GM18868 (cell line): ENCODE measurements around the gene ODAD3.
"Not testable (repeated sequence)": the region's sequence is repeated elsewhere in the genome, so short reads cannot be mapped to it uniquely, and the experiment has no call there.

Source experiments
- ATAC-seq: cut with Tn5 transposase; IDR thresholded peaks from one replicate; pipeline ENCODE4 v1.9.1; 2021; ENCODE audit warnings: mild to moderate bottlenecking, moderate library complexity; ENCODE audit not compliant: unreplicated experiment

Gene ODAD3

DNA sequence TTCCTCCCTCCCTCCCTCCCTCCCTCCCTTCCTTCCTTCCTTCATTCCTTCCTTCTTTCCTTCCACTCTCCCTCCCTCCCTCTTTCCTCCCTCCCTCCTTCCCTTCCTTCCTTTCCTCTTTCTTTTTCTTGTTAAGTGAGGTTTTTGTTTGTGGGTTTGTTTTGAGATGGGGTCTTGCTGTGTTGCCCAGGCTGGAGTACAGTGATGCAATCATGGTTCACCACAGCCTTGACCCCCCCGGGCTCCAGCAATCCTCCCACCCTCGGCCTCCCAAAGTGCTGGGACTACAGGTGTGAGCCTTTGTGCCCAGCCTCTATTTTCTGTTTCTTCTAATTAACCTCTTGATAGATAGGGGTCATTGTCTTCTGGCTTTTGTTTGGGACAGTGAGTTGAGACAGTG lies 26.5 kb upstream of the ODAD3 start:
- no peak for ATAC-seq

DNA sequence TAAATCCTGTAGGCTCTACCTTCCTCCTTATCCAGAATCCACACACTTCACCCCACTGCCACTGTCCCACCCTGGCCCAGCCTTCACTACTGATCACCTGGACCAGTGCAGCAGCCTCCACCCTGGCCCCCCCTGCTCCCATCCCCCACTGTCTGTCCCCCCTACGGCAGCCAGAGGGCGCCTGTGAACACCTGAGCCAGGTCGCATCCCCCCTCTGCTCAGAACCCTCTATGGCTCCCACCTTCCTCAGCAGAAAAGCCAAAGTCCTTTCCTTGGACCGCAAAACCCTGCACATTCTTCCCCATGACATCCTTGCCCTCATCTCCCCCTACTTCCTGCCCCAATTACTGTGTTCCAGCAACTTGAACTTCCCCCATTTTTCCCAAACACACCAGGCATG lies 25.3 kb upstream of the ODAD3 start:
- no peak for ATAC-seq

DNA sequence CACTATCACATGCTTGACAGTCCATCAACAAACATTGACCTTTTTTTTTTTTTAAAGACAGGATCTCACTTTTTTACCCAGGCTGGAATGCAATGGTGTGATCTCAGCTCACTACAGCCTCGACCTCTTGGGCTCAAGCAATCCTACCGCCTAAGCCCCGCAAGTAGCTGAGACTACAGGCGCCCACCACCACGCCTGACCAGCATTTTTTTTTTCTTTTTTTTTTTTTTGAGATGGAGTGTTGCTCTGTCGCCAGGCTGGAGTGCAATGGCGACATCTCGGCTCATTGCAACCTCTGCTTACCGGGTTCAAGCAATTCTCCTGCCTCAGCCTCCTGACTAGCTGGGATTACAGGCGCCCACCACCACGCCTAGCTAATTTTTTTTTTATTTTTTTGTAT lies 24.0 kb upstream of the ODAD3 start:
- not testable (repeated sequence) for ATAC-seq

DNA sequence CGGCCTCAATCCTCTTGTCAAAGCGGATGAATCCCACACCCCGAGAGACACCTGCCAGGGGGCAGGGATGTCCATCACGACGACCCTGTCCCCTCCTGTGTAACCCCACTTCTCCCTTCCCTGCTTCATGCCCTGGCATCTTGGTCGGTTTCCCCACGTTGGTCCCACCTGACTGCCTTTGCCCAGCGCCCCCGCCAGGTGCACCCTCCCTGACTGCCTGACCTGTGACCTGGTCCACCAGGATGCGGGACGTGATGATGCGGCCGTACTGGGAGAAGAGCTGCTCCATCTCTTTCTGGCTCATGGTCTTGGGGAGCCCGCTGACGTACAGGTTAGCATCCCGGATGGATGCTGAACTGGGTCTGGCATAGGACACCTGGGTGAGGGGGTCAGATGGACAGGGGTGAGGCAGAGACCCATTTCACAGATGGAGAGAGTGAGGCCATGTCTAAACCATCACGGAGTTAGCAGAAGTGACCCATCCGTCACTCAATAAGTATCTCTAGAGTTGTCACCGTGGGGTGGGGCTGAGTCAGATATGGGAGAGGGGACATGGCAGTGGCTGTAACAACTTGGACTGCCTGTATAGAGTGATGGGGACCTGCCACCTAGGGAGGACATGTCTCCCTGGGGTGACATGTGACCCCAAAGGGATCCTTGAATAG lies 23.4 kb upstream of the ODAD3 start:
- no peak for ATAC-seq

DNA sequence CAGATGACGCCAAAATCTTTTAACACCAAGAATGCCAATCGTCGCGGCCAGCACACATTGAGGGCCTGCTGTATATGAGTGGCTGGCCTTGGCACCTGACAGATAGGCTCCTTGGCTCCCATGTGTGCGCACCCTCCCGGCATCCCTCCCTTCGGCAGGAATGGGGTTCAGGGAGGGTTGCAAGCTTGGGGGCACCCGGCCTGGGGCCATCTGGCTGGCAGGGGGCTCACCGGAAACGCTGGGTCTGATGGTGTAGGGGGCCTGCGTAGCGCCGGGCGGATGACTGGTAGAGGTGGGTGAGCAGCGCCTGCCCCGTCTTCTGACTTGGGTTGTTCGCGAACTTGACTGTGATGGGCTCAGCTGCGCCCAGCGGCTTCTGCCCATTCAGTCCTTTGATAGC lies 22.9 kb upstream of the ODAD3 start:
- no peak for ATAC-seq

DNA sequence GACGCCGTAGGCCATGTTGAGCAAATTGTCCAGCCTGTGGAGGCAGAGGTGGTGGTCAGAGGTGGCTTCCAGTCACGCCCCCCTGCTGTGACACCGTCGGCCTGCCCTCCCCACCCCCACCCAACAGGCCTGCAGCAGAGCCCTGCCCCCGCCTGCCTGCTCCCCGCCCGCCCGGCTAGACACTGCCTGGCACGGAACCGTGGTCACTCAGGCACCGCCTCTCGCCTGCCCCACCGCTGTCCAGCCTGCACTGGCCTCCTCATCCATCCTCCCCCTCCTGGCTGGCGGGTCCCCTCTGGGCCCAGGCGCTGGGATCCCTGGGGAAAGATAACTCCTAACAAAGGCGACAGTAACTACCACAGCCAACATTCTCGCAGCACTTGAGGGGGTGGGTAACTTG lies 22.2 kb upstream of the ODAD3 start:
- ATAC-seq = no peak

DNA sequence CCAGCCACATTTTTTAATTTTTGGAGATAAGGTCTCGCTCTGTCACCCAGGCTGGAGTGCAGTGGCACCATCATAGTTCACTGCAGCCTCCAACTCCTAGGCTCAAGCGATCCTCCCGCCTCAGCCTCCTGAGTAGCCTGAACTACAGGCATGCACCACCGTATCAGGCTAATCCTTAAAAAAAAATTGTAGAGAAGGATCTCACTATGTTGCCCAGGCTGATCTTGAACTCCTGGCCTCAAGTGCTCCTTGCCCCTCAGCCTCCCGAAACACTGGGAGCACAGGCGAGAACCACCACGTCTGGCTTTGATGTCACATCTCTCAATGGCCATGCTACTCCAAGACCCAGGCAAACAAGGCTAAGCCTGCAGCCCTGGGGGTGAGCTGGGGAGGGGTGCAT lies 21.7 kb upstream of the ODAD3 start:
- no peak for ATAC-seq

DNA sequence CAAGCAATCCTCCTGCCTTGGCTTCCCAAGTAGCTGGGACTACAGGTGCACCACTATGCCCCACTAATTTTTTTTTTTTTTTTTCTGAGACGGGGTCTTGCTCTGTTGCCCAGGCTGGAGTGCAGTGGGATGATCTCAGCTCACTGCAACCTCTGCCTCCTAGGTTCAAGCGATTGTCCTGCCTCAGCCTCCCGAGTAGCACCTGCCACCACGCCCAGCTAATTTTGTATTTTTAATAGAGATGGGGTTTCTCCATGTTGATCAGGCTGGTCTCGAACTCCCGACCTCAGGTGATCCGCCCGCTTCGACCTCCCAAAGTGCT lies 20.3 kb upstream of the ODAD3 start:
- not testable (repeated sequence) for ATAC-seq

DNA sequence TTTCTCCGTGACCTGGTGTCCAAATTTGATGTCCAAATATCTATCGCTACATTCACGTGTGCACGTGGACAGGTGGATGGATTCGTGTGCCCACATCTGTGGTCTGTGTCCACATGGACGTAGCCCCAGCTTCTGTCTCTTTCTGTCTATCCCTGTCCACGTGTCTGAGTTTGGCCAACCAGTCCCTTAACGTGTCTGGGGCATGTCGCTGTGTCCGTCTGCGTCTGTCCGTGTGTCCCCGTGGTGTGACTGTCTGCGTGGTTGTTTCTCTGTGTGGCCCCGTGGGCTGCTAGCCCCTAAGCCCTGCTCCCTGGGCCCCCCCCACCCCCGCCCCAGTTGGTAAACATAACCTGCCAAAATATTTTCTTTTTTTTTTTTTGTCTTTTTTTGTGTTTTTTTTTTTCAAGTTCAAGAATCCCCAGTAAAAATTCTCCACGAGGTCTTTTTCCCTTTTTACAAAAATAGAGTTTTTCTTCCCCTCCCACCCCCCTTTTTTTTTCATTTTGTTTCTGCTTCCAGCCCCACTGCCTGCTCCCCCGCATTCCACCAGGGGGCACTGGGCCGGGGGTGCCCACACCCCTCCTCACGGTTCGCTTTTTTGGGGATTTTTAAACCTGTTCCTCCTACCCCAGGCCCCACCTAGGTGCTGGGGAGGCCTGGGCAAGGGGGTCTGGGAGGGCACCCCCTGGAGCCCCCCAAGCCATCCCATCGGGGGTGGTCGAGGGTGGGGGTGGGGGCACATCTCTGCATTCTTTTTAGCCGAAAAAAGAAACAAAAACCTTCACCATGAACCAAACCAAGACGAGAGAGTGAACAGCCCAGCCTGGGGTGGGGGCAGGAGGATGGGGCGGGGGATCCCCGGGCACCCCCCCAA lies 18.8 kb upstream of the ODAD3 start:
- ATAC-seq = no peak

DNA sequence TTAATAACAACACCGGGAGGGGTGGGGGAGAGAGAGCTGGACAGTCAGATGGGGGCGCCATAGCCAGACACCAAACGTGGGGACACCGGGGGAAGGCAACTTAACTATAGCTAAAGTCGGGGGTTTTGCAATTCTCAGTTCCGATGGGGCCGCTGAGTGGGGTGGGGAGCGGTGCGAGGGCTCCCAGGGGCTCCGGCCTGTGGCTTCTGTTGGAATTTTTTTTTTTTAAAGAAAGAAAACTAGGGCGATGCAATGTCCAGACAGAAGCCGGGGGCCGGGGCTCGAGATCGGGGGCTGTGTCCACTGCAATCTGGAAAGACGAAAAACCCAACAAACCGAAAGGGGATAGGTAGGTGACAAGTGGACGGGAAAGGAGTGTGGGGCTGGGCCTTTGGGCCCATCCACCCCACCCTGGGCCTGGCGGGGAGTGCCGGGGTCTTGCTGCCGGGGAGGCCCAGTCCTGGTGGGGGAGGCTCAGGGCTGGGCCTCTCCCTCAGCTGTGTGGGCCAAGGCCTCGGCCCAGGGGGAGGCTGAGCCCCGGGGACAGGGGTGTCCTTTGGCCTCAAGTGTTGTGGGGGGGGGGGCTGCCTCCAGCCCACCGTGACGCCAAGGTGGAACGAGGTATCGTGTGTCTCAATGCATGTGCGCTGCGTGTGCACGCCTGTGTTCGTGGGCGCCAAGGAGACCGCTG lies 17.8 kb upstream of the ODAD3 start:
- no peak for ATAC-seq

DNA sequence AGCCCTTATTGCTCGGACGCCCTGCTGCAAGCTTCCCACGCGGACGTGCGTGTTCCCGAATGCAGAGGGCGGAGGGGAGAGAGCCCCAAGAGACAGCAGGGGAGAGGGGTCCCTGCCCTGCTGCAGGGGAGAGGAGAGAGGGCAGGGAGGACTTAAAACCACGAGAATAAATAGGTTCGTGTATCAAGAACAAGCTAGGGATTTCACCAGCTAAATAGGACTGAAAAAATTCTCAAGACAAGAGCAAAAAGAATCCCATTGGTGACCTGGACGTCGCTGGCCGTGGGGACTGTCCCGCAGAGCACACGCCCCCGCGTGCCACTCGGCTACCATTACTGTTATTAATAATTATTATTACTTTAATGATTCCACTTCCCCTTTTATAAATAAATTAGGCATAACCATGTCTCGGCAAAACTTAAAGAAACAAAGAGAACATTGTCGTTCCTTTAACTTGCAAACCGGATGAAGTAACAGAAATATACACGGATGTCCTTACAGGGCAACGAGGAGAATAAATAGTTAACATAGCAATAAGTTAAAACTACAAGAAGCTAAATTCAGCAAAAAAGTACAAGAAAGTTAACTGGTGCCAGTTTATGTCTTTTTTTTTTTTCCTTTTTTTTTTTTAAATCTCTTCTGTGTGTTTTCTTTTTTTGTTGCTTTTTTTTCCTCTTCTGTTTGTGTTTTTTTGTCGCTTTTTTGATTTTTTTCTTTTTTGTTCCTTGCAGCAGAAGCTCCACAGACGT lies 17.1 kb upstream of the ODAD3 start:
- ATAC-seq = no peak

DNA sequence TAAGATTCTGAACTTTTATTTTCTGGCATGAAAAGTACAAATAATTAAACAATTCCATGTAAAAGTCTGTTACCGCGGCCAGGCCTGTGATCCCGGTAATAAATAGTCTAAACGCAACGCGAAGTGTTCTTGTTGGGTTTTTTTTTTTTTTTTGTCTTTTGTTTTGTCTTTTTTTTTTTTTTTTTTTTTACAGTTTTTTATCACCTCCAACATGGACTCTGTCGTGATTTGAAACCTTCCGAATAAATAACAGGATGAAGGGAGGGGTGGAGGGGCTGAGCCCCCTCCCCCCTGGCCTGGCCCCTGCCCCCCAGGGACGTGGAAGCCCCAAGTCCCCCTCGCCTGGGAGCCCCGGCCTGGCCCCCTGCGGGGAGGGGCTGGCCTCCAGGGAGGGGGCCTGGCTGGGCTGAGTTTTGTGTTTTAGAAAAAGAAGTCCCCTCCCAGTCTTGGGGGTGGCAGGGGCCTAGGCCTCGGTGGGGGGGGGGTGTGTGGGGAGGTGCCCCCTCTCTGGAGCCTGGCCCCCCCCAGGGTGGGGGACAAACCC lies 16.5 kb upstream of the ODAD3 start:
- no peak for ATAC-seq

DNA sequence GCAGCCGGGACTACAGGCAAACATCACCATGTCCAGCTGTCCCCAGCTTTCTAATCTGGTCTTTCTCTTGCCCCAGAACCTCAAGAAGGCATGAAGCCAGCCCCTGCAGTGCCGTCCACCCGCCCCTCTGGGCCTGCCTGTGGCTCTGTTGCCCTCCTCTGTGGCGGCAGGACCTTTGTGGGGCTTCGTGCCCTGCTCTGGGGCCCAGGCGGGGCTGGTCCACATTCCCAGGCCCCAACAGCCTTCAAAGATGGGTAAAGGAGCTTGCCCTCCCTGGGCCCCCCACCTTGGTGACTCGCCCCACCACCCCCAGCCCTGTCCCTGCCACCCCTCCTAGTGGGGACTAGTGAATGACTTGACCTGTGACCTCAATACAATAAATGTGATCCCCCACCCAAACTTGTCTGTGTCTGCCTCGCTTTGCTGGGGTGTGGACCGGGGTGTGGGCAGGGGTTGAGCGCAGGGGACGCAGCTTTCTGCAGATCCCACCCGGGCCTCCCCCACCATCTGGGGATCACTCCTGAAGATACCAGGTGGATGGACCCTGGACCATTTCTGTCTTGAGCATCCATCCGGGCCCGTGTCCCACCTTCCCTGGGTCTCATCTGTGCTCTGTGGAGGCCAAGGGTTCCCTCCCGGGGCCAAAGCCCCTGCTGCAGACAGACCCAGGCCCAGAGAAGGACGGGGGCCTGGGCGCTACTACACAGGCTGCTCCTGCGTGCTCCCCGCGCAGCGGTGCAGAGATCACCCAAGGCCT lies 15.8 kb upstream of the ODAD3 start:
- ATAC-seq = no peak

DNA sequence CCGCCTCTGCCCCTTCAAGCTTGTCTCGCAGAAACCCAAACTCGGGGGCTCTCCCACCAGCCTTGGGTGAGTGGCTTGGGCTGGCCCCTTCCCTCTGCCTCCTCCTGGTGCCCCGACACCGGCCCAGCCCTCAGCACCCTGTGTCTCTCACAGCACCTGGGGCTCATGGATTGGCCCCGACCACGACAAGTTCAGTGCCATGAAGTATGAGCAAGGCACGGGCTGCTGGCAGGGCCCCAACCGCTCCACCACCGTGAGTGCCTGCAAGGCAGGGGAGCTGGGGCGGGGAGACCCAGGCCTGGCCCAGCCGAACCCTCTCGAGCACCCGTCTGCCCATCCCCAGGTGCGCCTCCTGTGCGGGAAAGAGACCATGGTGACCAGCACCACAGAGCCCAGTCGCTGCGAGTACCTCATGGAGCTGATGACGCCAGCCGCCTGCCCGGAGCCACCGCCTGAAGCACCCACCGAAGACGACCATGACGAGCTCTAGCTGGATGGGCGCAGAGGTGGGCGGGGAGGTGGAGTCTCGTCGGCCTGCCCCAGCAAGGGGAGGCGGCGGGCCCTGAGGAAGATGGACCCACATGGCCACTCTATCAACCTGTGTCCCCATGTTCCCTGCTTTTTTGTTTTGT lies 14.1 kb upstream of the ODAD3 start:
- ATAC-seq = no peak

DNA sequence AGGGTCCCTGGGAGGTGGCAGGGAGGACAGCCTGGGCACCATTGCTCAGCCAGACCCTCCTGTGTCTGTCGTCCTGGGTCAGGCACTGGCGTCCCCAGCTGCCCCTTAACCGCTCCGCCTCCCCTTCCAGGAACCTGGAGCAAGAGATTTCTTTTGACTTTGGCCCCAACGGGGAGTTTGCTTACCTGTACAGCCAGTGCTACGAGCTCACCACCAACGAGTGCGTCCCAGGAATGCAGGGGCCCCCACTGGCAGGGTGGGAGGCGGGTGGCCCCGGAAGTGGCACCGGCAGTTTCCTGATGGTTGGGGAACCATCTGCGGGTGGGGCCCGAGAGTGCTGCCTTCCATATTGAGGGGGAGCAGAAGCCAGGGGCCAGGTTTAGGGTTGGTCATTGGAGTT lies 13.5 kb upstream of the ODAD3 start:
- no peak for ATAC-seq

DNA sequence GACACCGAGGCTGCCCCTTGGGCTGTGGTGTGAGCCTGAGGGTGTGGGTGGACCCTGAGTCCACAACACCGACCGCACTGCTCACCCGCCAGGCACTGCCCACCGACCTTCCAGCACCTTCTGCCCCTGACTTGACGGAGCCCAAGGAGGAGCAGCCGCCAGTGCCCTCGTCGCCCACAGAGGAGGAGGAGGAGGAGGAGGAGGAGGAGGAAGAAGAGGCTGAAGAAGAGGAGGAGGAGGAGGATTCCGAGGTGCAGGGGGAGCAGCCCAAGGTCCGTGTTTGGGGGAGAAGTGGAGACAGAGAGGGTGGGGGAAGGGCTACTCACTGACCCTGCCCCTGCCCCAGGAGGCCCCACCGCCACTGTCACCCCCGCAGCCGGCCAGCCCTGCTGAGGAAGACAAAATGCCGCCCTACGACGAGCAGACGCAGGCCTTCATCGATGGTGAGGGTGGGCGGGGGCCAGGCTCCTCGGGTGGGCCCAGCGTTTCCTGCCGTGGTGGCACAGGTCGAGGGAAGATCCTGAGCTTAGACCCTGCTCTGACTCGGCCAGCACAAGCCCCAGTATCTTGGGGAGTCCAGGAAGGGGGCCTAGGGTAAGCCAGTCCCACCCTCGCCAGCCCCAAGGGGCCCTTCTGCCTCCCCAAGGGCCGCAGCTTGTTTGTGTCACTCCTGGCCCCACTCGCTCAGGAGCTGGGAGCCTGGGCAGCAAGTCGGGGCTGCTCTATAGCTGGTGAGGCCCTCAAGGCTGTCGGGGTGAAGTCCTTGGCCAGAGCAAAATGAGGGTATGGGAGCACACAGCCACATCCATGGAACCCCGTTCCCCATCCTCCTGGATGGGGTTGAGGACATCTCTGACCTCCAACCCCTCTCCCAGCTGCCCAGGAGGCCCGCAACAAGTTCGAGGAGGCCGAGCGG lies 12.7 kb upstream of the ODAD3 start:
- no peak for ATAC-seq

DNA sequence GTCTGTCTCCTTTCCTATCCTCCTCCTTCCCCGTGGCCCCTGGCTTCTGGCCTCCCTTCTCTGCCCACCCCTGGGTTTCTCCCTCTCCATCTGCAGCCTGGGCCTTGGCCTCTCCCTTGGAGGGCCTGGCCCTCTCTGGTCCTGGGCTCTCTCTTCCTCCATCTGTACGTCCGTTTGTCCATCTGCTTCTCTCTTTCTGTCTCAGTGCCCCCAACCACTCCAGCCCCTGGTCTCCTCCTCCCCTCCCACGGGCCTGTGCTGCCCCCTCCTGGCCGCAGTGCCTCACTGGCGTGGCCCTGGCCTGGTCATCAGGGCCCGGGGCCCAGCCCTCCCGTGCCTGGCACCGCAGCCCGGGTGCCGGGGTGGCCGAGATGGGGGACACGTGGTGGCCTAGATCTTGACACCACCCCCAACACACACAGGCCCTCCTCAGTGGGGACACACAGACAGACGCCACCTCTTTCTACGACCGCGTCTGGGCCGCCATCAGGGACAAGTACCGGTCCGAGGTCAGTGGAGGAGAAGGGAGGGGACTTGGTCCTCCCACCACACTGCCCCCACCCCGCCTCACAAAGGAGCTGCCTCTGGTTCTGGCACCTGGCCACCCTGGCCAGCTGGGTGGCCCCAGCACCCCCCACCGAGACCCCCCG lies 11.9 kb upstream of the ODAD3 start:
- ATAC-seq = no peak

DNA sequence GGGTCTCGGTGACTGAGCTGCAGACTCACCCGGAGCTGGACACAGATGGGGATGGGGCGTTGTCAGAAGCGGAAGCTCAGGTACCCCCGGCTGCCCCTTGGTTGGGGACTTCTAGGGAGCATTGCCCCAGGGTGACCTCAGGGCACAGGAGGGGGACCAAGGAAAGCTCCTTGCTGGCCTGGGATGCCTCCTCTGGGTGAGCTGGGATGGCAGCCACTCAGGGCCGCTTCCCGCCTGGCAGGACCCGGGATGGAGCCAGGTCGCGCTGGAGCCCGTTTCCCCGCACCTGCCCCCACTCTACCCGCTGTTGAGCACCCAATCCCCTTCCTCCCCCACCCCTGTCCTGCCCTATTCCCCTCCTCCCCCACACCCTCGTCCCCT lies 11.3 kb upstream of the ODAD3 start:
- no peak for ATAC-seq
